ENCODE measurements around the gene PRRT2. TPM values are rescaled to one million over a fixed set of nuclear protein-coding genes. Genes with fewer than 3 reads are reported as not detected.

Gene PRRT2
- total and polyA plus RNA-seq, 10 of the 15 experiments (the other 5 are each of a cell fraction or from before 2014, with no cell fraction given), result 0.08 to 0.49 (median 0.12) TPM; not detected in 4

- SMC1A ChIA-PET (ENCODE audit: uncharacterized antibody, unreplicated experiment), result interaction anchor here (0.8 to 4.6 kb wide), 5 partner anchors 10 to 82 kb away, joined by 3 to 38 read pairs (median 5); partner anchors contain the start of genes KIF22 and PAGR1
- H3K4me3 ChIP-seq, result peak overlapping the region; percentile 73
- H3K4me2 ChIP-seq (ENCODE audit: control insufficient read depth, insufficient read depth), result peak overlapping the region; percentile 85
- DNase-seq (ENCODE audit: low read depth, low spot score), result peak; percentile 76
- POLR2A ChIA-PET, result interaction anchor here (1.3 to 4.0 kb wide), 4 partner anchors 10 to 51 kb away, joined by 6 to 40 read pairs (median 10); partner anchors contain the start of genes MVP and PAGR1
- peak; percentile 78 for ATAC-seq
- in situ Hi-C loops (cut with MboI), result no loop called here
- peaks cover 22% of the 10 kb centered on the region for H3K4me1 ChIP-seq (ENCODE audit: control insufficient read depth, insufficient read depth, low read length)
- CTCF ChIA-PET, result interaction anchor here (0.7 to 2.9 kb wide), 4 partner anchors 11 to 74 kb away, joined by 3 to 24 read pairs (median 8); partner anchors contain the start of genes KIF22 and PAGR1
- peak overlapping the region; percentile 91 for H3K27ac ChIP-seq (ENCODE audit: control insufficient read depth, insufficient read depth)
- H3K79me2 ChIP-seq (ENCODE audit: control insufficient read depth, insufficient read depth, low read length), result peaks cover 32% of the 10 kb centered on the region
- H4K20me1 ChIP-seq (ENCODE audit: control insufficient read depth, insufficient read depth), result no peaks in the 10 kb centered on the region
- intact Hi-C loops (cut with micrococcal nuclease; ENCODE audit: unreplicated experiment), result loop anchor here (1.0 to 5.0 kb wide), 2 partner anchors 15 to 103 kb away; partner anchors contain the start of gene KIF22
- no peaks in the 10 kb centered on the region for H3K27me3 ChIP-seq (replicated peaks in 1 of 2; ENCODE audit: control insufficient read depth in 2 of 2, insufficient read depth in 2 of 2, low read length in 1 of 2)
- peak overlapping the region; percentile 61 for H2AFZ ChIP-seq (ENCODE audit: control insufficient read depth, low read depth, low read length)
- WGBS (ENCODE audit: insufficient coverage, insufficient replicate concordance, low lambda C conversion rate, missing lambda C conversion rate), result under 1% methylated on average over 59 of the region's 103 CpGs
- RAD21 ChIA-PET (ENCODE audit: unreplicated experiment), result interaction anchor here (1.0 to 1.4 kb wide), 2 partner anchors 11 to 52 kb away, joined by 5 read pairs; partner anchors contain the start of gene PAGR1
- H3K9me3 ChIP-seq (replicated peaks; ENCODE audit: control insufficient read depth, insufficient read depth, low read length), result no peaks in the 10 kb centered on the region
- H3K36me3 ChIP-seq (ENCODE audit: control insufficient read depth in 2 of 2, insufficient read depth in 2 of 2, low read length in 1 of 2), result peaks cover 24 to 28% of the 10 kb centered on the region in 2 experiments
- no TSS peak for BruUV-seq (replicated peaks)
- H3K9ac ChIP-seq (ENCODE audit: control insufficient read depth, insufficient read depth, low read length), result peak overlapping the region; percentile 92
- FAIRE-seq, result peak; percentile 88
- peak; percentile 95 for TF ChIP-seq POLR2A (IDR thresholded peaks at IDR 0.05; ENCODE audit: low read depth, low read length)
- TF ChIP-seq NBN (IDR thresholded peaks at IDR 0.05), result 0 out of 2 replicates have a peak, but pooled peaks have one; percentile 65
- peak; percentile 29 for TF ChIP-seq KLF5 (IDR thresholded peaks at IDR 0.05; ENCODE audit: partially characterized antibody)
- TF ChIP-seq MXI1 (IDR thresholded peaks at IDR 0.05; ENCODE audit: low read depth, low read length), result peak; percentile 87
- peak; percentile 56; the same call in 1 of the 2 replicates for TF ChIP-seq NKRF (conservative IDR thresholded peaks at IDR 0.05)
- peak; percentile 57 for TF ChIP-seq ELK1 (IDR thresholded peaks at IDR 0.05; ENCODE audit: low read depth, low read length)
- peak; percentile 19 to 28; a peak in 2 of 4 replicates for TF ChIP-seq IKZF2 (IDR thresholded peaks at IDR 0.05)
- TF ChIP-seq PAX5 (IDR thresholded peaks at IDR 0.05; ENCODE audit: borderline replicate concordance, low read depth, low read length), result no peak; the same call in 1 of the 2 replicates
- no peak for TF ChIP-seq ZNF217 (IDR thresholded peaks at IDR 0.05)
- TF ChIP-seq USF1 (IDR thresholded peaks at IDR 0.05; ENCODE audit: borderline replicate concordance, extremely low read length, insufficient read depth, low read depth, low read length), result peak; percentile 63
- no peak for TF ChIP-seq FOS (IDR thresholded peaks at IDR 0.05; ENCODE audit: borderline replicate concordance, extremely low read depth, insufficient read length)
- TF ChIP-seq CEBPZ (IDR thresholded peaks at IDR 0.05; ENCODE audit: low read depth, low read length), result no peak
- no peak for TF ChIP-seq BRCA1 (IDR thresholded peaks at IDR 0.05; ENCODE audit: low read depth, low read length)
- TF ChIP-seq YBX1 (IDR thresholded peaks at IDR 0.05), result no peak
- no peak for TF ChIP-seq STAT1 (conservative IDR thresholded peaks at IDR 0.05)
Observed at GRCh38 chr16:29805232-29806098, 6.5 kb upstream of the PRRT2 start.

All from GM12878 (cell line).